PFSK-1 (cell line): ENCODE measurements around the gene GPATCH8.

Source experiments
- FOXP2 ChIP-seq: optimal IDR thresholded peaks from 2 replicates; pipeline ENCODE3; 2011; ENCODE audit warnings: borderline replicate concordance, control low read depth, inconsistent platforms; ENCODE audit not compliant: insufficient read depth; ENCODE audit errors: extremely low read length, extremely low read depth
- POLR2AphosphoS5 ChIP-seq: IDR thresholded peaks from 2 replicates; pipeline ENCODE4 v1.6.1; 2012; ENCODE audit warnings: low read depth, mild to moderate bottlenecking, control low read depth, low read length, moderate library complexity
- SIN3A ChIP-seq: IDR thresholded peaks from 2 replicates; pipeline ENCODE4 v1.6.1; 2012; ENCODE audit warnings: mild to moderate bottlenecking, low read length, moderate library complexity, borderline replicate concordance; ENCODE audit not compliant: insufficient read depth
- TAF1 ChIP-seq: IDR thresholded peaks from 2 replicates; pipeline ENCODE4 v1.6.1; 2012; ENCODE audit warnings: low read length, control low read depth, borderline replicate concordance; ENCODE audit not compliant: insufficient read depth
- TF ChIP-seq, protein P1 (sequence below), 2 experiments: IDR thresholded peaks; 2 replicates each; pipeline versions ENCODE4 v1.6.1 to v1.8.0; 2011 to 2012; ENCODE audit warnings: low read depth in 2 of 2, low read length in 2 of 2, control low read depth in 1 of 2, inconsistent platforms in 1 of 2, mild to moderate bottlenecking in 1 of 2, moderate library complexity in 1 of 2; ENCODE audit not compliant: insufficient read depth in 1 of 2

GPATCH8 gene

GRCh38 chr17:44397479-44398440 lies 105.4 kb downstream of the GPATCH8 start:
- TF ChIP-seq, protein P1, sequence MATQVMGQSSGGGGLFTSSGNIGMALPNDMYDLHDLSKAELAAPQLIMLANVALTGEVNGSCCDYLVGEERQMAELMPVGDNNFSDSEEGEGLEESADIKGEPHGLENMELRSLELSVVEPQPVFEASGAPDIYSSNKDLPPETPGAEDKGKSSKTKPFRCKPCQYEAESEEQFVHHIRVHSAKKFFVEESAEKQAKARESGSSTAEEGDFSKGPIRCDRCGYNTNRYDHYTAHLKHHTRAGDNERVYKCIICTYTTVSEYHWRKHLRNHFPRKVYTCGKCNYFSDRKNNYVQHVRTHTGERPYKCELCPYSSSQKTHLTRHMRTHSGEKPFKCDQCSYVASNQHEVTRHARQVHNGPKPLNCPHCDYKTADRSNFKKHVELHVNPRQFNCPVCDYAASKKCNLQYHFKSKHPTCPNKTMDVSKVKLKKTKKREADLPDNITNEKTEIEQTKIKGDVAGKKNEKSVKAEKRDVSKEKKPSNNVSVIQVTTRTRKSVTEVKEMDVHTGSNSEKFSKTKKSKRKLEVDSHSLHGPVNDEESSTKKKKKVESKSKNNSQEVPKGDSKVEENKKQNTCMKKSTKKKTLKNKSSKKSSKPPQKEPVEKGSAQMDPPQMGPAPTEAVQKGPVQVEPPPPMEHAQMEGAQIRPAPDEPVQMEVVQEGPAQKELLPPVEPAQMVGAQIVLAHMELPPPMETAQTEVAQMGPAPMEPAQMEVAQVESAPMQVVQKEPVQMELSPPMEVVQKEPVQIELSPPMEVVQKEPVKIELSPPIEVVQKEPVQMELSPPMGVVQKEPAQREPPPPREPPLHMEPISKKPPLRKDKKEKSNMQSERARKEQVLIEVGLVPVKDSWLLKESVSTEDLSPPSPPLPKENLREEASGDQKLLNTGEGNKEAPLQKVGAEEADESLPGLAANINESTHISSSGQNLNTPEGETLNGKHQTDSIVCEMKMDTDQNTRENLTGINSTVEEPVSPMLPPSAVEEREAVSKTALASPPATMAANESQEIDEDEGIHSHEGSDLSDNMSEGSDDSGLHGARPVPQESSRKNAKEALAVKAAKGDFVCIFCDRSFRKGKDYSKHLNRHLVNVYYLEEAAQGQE (IDR thresholded peaks at IDR 0.05; ENCODE audit: insufficient read depth in 1 of 2, low read depth in 2 of 2, low read length in 2 of 2), result no peak
- no peak for TF ChIP-seq POLR2AphosphoS5
- TF ChIP-seq TAF1, result no peak
- TF ChIP-seq FOXP2, result no peak
- TF ChIP-seq SIN3A, result no peak

- no peak for TF ChIP-seq TAF1
- no peak for TF ChIP-seq SIN3A
- TF ChIP-seq POLR2AphosphoS5, result no peak
- TF ChIP-seq FOXP2, result no peak
- TF ChIP-seq, protein P1 (IDR thresholded peaks at IDR 0.05; ENCODE audit: insufficient read depth in 1 of 2, low read depth in 2 of 2, low read length in 2 of 2), result no peak
These were observed 106.3 kb downstream of the GPATCH8 start for GRCh38 chr17:44396946-44397345.

- TF ChIP-seq FOXP2 (no peak), SIN3A (no peak), POLR2AphosphoS5 (no peak), TAF1 (no peak)
- TF ChIP-seq, protein P1 (IDR thresholded peaks at IDR 0.05; ENCODE audit: insufficient read depth in 1 of 2, low read depth in 2 of 2, low read length in 2 of 2), result no peak
These were observed 108.4 kb downstream of the GPATCH8 start for GRCh38 chr17:44394833-44395232.

- TF ChIP-seq TAF1 (no peak), SIN3A (no peak), FOXP2 (no peak), POLR2AphosphoS5 (no peak)
- TF ChIP-seq, protein P1 (IDR thresholded peaks at IDR 0.05; ENCODE audit: insufficient read depth in 1 of 2, low read depth in 2 of 2, low read length in 2 of 2), result no peak
These were observed 112.8 kb downstream of the GPATCH8 start for GRCh38 chr17:44390250-44390870.
